Large intestine (tissue), 3 donors: ENCODE measurements around the gene MAPK9. TPM values are rescaled to one million over a fixed set of nuclear protein-coding genes. Genes with fewer than 3 reads are reported as not detected.

ENCODE experiments used
- DNase-seq, 2 donors: peaks; one replicate each; pipeline versions ENCODE4 v3.0.0 to v3.0.0-alpha.2; 2013
- H3K27ac ChIP-seq: one replicate; pipeline ENCODE4 v1.5.1; 2013; ENCODE audit warnings: low read length
- H3K27me3 ChIP-seq: 2 replicates; pipeline ENCODE4 v1.6.1; 2013; ENCODE audit warnings: low read length; ENCODE audit not compliant: control insufficient read depth, insufficient read depth
- H3K36me3 ChIP-seq: 2 replicates; pipeline ENCODE4 v1.6.1; 2013; ENCODE audit warnings: low read length; ENCODE audit not compliant: control insufficient read depth, insufficient read depth
- H3K4me1 ChIP-seq: one replicate; pipeline ENCODE4 v1.6.1; 2013; ENCODE audit warnings: low read length; ENCODE audit not compliant: control insufficient read depth, insufficient read depth
- H3K4me3 ChIP-seq: one replicate; pipeline ENCODE4 v1.5.1; 2013; ENCODE audit warnings: low read length
- H3K9me3 ChIP-seq: one replicate; pipeline ENCODE4 v1.6.1; 2013; ENCODE audit warnings: mild to moderate bottlenecking, low read depth, low read length, moderate library complexity; ENCODE audit not compliant: control insufficient read depth
- WGBS: methylation state at CpG from one replicate; pipeline ENCODE4 v1.1.5; 2013; ENCODE audit warnings: low lambda C conversion rate; ENCODE audit not compliant: insufficient coverage; 5-methylcytosine and 5-hydroxymethylcytosine counted together
- polyA plus RNA-seq: library from polyadenylated mRNA; unstranded; fragments of 120-200 nt; gene quantifications from one replicate; pipeline ENCODE4 v1.2.1, GENCODE V29; 2013

MAPK9 gene
- polyA plus RNA-seq, 1 donor = 29.8 TPM

- no peak overlapping the region for H3K27ac ChIP-seq
- H3K9me3 ChIP-seq = no peaks in the 10 kb centered on the region
- no peaks in the 10 kb centered on the region for H3K27me3 ChIP-seq
- no peak overlapping the region for H3K4me3 ChIP-seq
- DNase-seq = no peak
- peaks cover 5% of the 10 kb centered on the region for H3K4me1 ChIP-seq
- H3K36me3 ChIP-seq = no peaks in the 10 kb centered on the region
- no CpG with 5 or more reads among the region's 7 CpGs for WGBS
Measured at GRCh38 chr5:180296771-180297170, 4.9 kb upstream of the MAPK9 start.

DNA sequence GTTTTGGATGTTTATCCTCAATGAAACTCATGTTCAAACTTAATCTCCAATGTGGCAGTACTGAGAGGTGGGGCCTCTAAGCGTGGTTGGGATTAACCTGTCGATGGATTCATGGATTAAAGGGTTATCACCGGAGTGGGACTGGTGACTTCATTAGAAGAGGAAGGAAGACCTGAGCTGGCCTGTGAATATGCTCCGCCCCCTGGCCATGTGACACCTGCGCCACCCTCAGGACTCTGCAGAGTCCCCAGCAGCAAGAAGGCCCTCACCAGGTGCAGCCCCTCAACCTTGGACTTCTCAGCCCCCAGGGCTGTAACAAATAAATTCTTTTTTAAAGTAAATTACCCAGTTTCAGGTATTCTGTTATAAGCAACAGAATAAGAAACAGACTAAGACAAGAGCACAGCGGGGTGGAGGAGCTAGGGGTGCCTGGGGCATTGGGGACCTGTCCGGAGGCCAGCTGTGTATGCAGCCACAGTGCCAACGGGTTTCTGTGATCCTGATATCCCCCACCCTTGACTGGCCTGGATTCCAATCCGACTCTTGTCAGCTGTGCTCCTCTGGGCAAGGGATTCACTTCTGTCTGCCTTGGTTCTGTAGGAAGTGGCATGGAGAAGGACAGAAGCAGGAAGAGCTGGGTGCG, 3.2 kb upstream of the MAPK9 start:
- peaks cover 14% of the 10 kb centered on the region for H3K4me1 ChIP-seq
- H3K27ac ChIP-seq = no peak overlapping the region
- WGBS = no CpG with 5 or more reads among the region's 10 CpGs
- no peaks in the 10 kb centered on the region for H3K9me3 ChIP-seq
- H3K36me3 ChIP-seq = no peaks in the 10 kb centered on the region
- H3K4me3 ChIP-seq = no peak overlapping the region
- DNase-seq = no peak
- H3K27me3 ChIP-seq = no peaks in the 10 kb centered on the region

- no CpG with 5 or more reads among the region's 7 CpGs for WGBS
- DNase-seq = no peak
- Histone ChIP-seq H3K4me3 (no peak overlapping the region), H3K36me3 (no peaks in the 10 kb centered on the region), H3K9me3 (no peaks in the 10 kb centered on the region), H3K4me1 (peaks cover 14% of the 10 kb centered on the region), H3K27me3 (no peaks in the 10 kb centered on the region), H3K27ac (no peak overlapping the region)
Measured at GRCh38 chr5:180294411-180294810, 2.5 kb upstream of the MAPK9 start.

DNA sequence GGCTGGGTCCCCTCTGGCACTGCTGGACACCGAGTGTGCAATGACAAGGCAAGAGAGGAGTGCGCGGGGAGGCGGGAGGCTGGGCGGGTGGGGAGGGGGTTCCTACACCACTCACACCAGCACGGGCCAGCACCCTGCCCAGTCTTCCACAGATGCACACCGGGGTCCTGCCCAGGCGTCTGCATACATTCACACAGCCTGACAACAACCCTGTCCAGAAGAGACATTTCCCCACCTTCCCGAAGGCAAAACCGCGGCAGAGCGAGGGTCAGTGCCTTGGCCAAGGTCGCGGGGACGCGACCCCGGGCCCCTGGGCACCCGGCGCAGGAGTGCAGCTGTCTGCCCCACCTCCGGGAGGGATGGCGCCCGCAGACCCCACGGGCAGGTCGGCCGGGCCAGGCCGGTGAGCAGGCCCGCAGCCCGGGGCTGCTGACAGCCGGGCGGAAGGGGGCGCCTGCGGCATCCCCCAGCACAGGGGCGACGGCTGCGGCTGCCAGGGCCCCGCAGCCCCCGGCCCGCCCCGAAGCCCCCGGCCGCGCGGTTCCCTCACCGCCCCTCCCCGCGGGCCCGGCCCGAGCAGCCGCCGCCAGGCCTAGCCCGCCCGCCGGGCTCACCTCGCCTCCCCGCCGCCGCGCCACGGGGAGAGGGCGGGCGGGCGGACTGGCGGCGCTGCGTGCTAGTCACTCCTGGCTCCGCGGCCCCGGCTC, 496 bp downstream of the MAPK9 start:
- H3K36me3 ChIP-seq = peaks cover 3% of the 10 kb centered on the region
- DNase-seq = peak; percentile 12 to 20
- H3K9me3 ChIP-seq = no peaks in the 10 kb centered on the region
- no peak overlapping the region for H3K27ac ChIP-seq
- H3K4me1 ChIP-seq = peaks cover 14% of the 10 kb centered on the region
- H3K4me3 ChIP-seq = peak overlapping the region; percentile 58
- WGBS = no CpG with 5 or more reads among the region's 68 CpGs
- H3K27me3 ChIP-seq = no peaks in the 10 kb centered on the region

GRCh38 chr5:180290568-180291233, 1.2 kb downstream of the MAPK9 start:
- Histone ChIP-seq H3K4me3 (peak overlapping the region; percentile 58), H3K36me3 (peaks cover 4% of the 10 kb centered on the region), H3K9me3 (no peaks in the 10 kb centered on the region), H3K27ac (no peak overlapping the region), H3K27me3 (no peaks in the 10 kb centered on the region), H3K4me1 (peaks cover 14% of the 10 kb centered on the region)
- no peak for DNase-seq
- no CpG with 5 or more reads among the region's 13 CpGs for WGBS

- 82% methylated on average over 2 of the region's 5 CpGs for WGBS
- Histone ChIP-seq H3K9me3 (no peaks in the 10 kb centered on the region), H3K4me1 (peaks cover 14% of the 10 kb centered on the region), H3K27me3 (no peaks in the 10 kb centered on the region), H3K27ac (no peak overlapping the region), H3K36me3 (peaks cover 7% of the 10 kb centered on the region), H3K4me3 (no peak overlapping the region)
- no peak for DNase-seq
Measured at GRCh38 chr5:180289966-180290365, 1.9 kb downstream of the MAPK9 start.

DNA sequence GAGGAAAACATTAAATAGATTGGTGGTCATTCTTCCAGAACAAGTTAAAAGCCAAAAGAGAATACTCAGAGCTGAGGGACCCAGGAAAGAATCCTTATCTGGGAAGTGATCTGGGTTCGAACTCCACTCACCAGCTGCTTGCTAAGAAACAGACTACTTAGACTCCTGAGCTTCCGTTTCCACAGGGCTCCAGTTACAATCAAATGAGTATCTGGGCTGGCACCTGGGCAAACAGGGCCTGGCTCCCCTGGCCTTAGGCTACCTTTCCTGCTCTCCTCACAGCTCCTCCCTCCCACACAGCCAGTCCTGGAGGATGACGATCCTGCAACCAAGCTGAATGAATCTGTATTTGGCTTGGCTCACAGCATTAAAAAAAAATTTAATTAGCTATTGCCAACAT, 2.5 kb downstream of the MAPK9 start:
- Histone ChIP-seq H3K27ac (no peak overlapping the region), H3K9me3 (no peaks in the 10 kb centered on the region), H3K4me1 (peaks cover 14% of the 10 kb centered on the region), H3K36me3 (peaks cover 8% of the 10 kb centered on the region), H3K27me3 (no peaks in the 10 kb centered on the region), H3K4me3 (no peak overlapping the region)
- WGBS = no CpG with 5 or more reads among the region's 3 CpGs
- DNase-seq = no peak

DNA sequence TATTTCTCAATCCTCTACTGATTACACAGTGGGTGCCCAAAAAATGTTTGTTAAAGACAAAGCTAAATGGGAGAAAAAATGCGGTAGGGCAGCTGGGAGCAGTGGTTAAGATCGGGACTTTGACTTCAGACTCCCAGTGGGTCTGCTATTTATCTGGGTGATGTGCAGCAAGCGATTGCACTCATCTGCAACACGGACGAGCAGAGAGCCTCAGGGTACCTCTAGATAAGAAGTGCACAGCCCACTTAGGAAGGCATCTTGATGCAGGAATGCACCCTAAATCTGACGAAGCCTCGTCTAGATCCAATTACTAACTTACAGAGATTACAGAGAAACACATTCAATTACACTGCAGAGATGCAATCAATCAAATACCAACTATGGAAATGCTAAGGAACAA, 4.0 kb downstream of the MAPK9 start:
- WGBS = no CpG with 5 or more reads among the region's 7 CpGs
- Histone ChIP-seq H3K36me3 (peaks cover 13% of the 10 kb centered on the region), H3K4me1 (peaks cover 9% of the 10 kb centered on the region), H3K27ac (no peak overlapping the region), H3K27me3 (no peaks in the 10 kb centered on the region), H3K4me3 (no peak overlapping the region), H3K9me3 (no peaks in the 10 kb centered on the region)
- DNase-seq = no peak

DNA sequence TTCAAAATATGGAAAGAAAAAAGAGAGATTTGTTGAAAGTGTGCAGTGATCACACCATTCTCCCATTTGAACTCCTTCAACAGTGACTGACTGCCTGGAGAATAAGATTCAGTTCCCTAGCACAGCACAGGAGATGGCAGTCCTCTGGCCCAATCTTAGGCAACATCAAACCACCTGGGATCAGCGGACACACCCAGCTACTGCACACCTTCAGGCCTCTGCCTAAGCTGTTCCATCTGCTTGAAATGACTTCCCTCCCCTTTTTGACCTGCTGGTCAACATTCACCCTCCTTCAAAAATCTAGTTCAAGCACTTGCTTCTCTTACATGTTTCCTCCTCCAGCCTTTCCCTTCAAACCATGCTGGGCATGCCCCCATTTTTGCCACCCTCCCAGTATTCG, 4.5 kb downstream of the MAPK9 start:
- 100% methylated on average over 1 of the region's 2 CpGs for WGBS
- Histone ChIP-seq H3K27me3 (no peaks in the 10 kb centered on the region), H3K4me3 (no peak overlapping the region), H3K27ac (no peak overlapping the region), H3K36me3 (peaks cover 16% of the 10 kb centered on the region), H3K4me1 (peaks cover 9% of the 10 kb centered on the region), H3K9me3 (no peaks in the 10 kb centered on the region)
- no peak for DNase-seq

DNA sequence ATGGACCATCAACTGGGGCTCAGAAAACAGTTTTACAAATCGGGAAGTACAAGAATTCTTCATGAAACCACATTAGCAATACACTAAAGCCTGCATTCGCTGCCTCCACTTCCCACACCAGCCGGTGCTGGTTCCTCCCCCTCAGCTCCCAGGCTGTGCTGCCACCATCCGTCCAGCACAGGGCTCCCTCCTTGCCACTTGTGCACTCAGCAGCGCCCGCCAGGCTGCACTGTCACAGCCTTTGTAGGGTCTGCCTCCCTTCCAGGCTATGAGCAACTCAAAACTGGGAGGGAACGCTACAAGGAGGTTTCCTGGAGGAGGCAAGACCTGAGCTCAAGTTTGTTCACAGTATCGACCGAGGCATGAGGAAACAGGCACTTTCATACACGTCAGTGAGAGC, 7.7 kb downstream of the MAPK9 start:
- H3K4me3 ChIP-seq = no peak overlapping the region
- H3K27me3 ChIP-seq = no peaks in the 10 kb centered on the region

More for the DNA sequence above, 7.7 kb downstream of the MAPK9 start:
- DNase-seq = no peak
- Histone ChIP-seq H3K27ac (no peak overlapping the region), H3K4me1 (no peaks in the 10 kb centered on the region), H3K36me3 (peaks cover 37% of the 10 kb centered on the region), H3K9me3 (peaks cover 3% of the 10 kb centered on the region)
- WGBS = 93% methylated on average over 3 of the region's 10 CpGs
